ENCODE results near the gene AMPD3. TPM values are rescaled to one million over a fixed set of nuclear protein-coding genes. Genes with fewer than 3 reads are reported as not detected.

Gene AMPD3
- total RNA-seq, 1 experiment from 2014 or later = 5.9 TPM

- Histone ChIP-seq H3K79me1 (ENCODE audit: insufficient read depth, low read depth, low read length, poor library complexity, severe bottlenecking) (no peaks in the 10 kb centered on the region), H4K8ac (replicated peaks; ENCODE audit: insufficient read length, low read depth, low read length) (no peak overlapping the region), H3K14ac (ENCODE audit: insufficient read depth, low read length) (no peak overlapping the region), H3K23ac (ENCODE audit: insufficient read length, low read depth, low read length) (no peak overlapping the region), H3T11ph (ENCODE audit: low read length) (no peak overlapping the region), H3K9me3 (ENCODE audit: control insufficient read depth, low read depth, low read length) (no peaks in the 10 kb centered on the region), H2BK5ac (ENCODE audit: insufficient read length, low read length) (no peak overlapping the region), H3K79me2 (ENCODE audit: insufficient read depth, low read length) (no peaks in the 10 kb centered on the region), H2BK120ac (ENCODE audit: low read depth, low read length, poor library complexity, severe bottlenecking) (no peak overlapping the region), H3K18ac (ENCODE audit: insufficient read length, low read depth, low read length) (no peak overlapping the region), H4K5ac (ENCODE audit: insufficient read length, low read depth, low read length) (no peak overlapping the region), H4K20me1 (ENCODE audit: control insufficient read depth, insufficient read depth, insufficient read length) (no peaks in the 10 kb centered on the region), H3K4ac (ENCODE audit: low read depth, low read length) (no peak overlapping the region), H2BK15ac (ENCODE audit: low read depth, low read length) (no peak overlapping the region), H3K23me2 (ENCODE audit: insufficient read length, low read depth, low read length, poor library complexity, severe bottlenecking) (no peaks in the 10 kb centered on the region), H3K27me3 (ENCODE audit: insufficient read depth, low read length) (no peaks in the 10 kb centered on the region), H3K56ac (ENCODE audit: insufficient read length, low read depth, low read length) (no peak overlapping the region), H2AK5ac (ENCODE audit: insufficient read length, low read length) (no peak overlapping the region), H3K9ac (ENCODE audit: extremely low read depth, insufficient read length, low read length) (no peak overlapping the region), H4K91ac (ENCODE audit: insufficient read length, low read depth, low read length) (no peak overlapping the region), H2AFZ (ENCODE audit: low read length) (no peak overlapping the region), H3K4me1 (ENCODE audit: insufficient read depth, low read length) (no peaks in the 10 kb centered on the region), H2BK20ac (ENCODE audit: low read depth, low read length, poor library complexity, severe bottlenecking) (no peak overlapping the region), H2BK12ac (ENCODE audit: insufficient read length, low read depth, low read length) (no peak overlapping the region), H3K4me2 (ENCODE audit: insufficient read depth, insufficient read length, low read length) (no peak overlapping the region), H3K27ac (ENCODE audit: insufficient read length, low read depth, low read length) (no peak overlapping the region)
- Mint-ChIP-seq H3K36me3 (ENCODE audit: insufficient read depth in 1 of 3, low read depth in 3 of 3) (no peaks in the 10 kb centered on the region), H3K27me3 (ENCODE audit: low read depth) (no peaks in the 10 kb centered on the region), H3K27ac (no peak overlapping the region), H3K9me3 (no peaks in the 10 kb centered on the region), H3K4me3 (no peak overlapping the region), H3K4me1 (peaks cover 5 to 8% of the 10 kb centered on the region in 2 experiments)
- no CpG with 5 or more reads among the region's 3 CpGs for WGBS (ENCODE audit: extremely low coverage, insufficient read length, low lambda C conversion rate)
- TF ChIP-seq CTCF (conservative IDR thresholded peaks at IDR 0.05) = no peak
- no peak for DNase-seq
These were observed 48.0 kb upstream of the AMPD3 start for GRCh38 chr11:10407055-10407454.
